ENCODE results near the gene TMED6. TPM values are rescaled to one million over a fixed set of nuclear protein-coding genes. Genes with fewer than 3 reads are reported as not detected.

Gene TMED6
- total RNA-seq, 2 donors from 2014 or later = 3.6 to 6.0 TPM

GRCh38 chr16:69318911-69319289 is 32.7 kb downstream of the TMED6 start:
- no peak for DNase-seq

DNA sequence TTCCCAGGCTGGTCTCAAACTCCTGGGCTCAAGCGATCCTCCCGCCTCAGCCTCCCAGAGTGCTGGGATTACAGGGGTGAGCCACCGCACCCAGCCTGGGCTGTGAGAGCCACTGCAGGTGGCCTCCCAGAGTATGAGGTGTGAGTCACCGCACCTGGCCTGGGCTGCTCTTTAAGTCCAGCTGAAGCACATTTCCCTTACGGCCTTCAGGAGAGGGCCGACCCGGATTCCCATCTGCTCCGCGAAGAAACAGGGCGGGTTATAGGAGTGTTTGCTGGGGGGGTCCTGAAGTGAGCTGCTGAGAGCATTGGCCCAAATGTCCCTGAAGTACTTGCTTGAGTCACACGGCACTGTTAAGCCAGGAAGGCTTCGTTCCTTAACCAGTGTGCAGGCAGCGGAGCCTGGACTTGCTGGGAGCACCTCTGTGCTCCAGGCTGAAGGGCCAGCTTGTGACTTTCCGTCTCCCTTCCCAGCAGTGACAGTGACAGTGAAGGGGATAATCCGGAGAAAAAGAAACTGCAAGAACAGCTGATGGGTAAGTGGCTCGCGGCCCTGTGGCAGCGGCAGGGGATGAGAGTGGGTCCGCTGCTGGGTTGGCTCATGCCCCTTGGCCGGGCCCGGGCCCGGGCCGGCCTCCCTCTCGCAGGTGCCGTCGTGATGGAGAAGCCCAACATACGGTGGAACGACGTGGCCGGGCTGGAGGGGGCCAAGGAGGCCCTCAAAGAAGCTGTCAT is 33.2 kb downstream of the TMED6 start:
- TF ChIP-seq, protein P1, sequence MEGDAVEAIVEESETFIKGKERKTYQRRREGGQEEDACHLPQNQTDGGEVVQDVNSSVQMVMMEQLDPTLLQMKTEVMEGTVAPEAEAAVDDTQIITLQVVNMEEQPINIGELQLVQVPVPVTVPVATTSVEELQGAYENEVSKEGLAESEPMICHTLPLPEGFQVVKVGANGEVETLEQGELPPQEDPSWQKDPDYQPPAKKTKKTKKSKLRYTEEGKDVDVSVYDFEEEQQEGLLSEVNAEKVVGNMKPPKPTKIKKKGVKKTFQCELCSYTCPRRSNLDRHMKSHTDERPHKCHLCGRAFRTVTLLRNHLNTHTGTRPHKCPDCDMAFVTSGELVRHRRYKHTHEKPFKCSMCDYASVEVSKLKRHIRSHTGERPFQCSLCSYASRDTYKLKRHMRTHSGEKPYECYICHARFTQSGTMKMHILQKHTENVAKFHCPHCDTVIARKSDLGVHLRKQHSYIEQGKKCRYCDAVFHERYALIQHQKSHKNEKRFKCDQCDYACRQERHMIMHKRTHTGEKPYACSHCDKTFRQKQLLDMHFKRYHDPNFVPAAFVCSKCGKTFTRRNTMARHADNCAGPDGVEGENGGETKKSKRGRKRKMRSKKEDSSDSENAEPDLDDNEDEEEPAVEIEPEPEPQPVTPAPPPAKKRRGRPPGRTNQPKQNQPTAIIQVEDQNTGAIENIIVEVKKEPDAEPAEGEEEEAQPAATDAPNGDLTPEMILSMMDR (IDR thresholded peaks at IDR 0.05) = no peak
- Histone ChIP-seq H3K9me3 (no peaks in the 10 kb centered on the region), H3K36me3 (peaks cover 44% of the 10 kb centered on the region), H3K27ac (no peak overlapping the region), H3K9ac (ENCODE audit: low read depth in 2 of 2, low read length in 2 of 2) (no peak overlapping the region), H3K4me1 (no peaks in the 10 kb centered on the region), H3K27me3 (no peaks in the 10 kb centered on the region), H3K4me3 (no peak overlapping the region)
- DNase-seq = no peak
- intact Hi-C loops (cut with DNase I) = loop anchor here (10.0 kb wide), 1 partner anchor 56 kb away; no protein-coding TSS in a partner anchor

More at GRCh38 chr16:69318911-69319289, 32.7 kb downstream of the TMED6 start:
- Histone ChIP-seq H3K9me3 (no peaks in the 10 kb centered on the region), H3K4me3 (no peak overlapping the region), H3K9ac (ENCODE audit: low read depth in 2 of 2, low read length in 2 of 2) (no peak overlapping the region), H3K27ac (no peak overlapping the region), H3K4me1 (peaks cover 1% of the 10 kb centered on the region), H3K27me3 (no peaks in the 10 kb centered on the region), H3K36me3 (peaks cover 45% of the 10 kb centered on the region)
- intact Hi-C loops (cut with DNase I) = loop anchor here (10.0 kb wide), 1 partner anchor 56 kb away; no protein-coding TSS in a partner anchor
- TF ChIP-seq, protein P1 (IDR thresholded peaks at IDR 0.05) = no peak

- H3K9me3 ChIP-seq = no peaks in the 10 kb centered on the region
- TF ChIP-seq, protein P1 (IDR thresholded peaks at IDR 0.05) = no peak
- H3K4me3 ChIP-seq = no peak overlapping the region
- H3K27ac ChIP-seq = no peak overlapping the region
- no peak overlapping the region for H3K9ac ChIP-seq (ENCODE audit: low read depth in 2 of 2, low read length in 2 of 2)
- DNase-seq = no peak
- intact Hi-C loops (cut with DNase I) = loop anchor here (10.0 kb wide), 1 partner anchor 58 kb away; no protein-coding TSS in a partner anchor
- peaks cover 5% of the 10 kb centered on the region for H3K4me1 ChIP-seq
- H3K27me3 ChIP-seq = no peaks in the 10 kb centered on the region
- peaks cover 36% of the 10 kb centered on the region for H3K36me3 ChIP-seq
Measured at GRCh38 chr16:69316595-69317034, 35.0 kb downstream of the TMED6 start.

- Histone ChIP-seq H3K36me3 (peaks cover 28% of the 10 kb centered on the region), H3K4me3 (no peak overlapping the region), H3K27me3 (no peaks in the 10 kb centered on the region), H3K4me1 (peaks cover 5% of the 10 kb centered on the region), H3K9me3 (no peaks in the 10 kb centered on the region), H3K9ac (ENCODE audit: low read depth in 2 of 2, low read length in 2 of 2) (no peak overlapping the region), H3K27ac (no peak overlapping the region)
- TF ChIP-seq, protein P1 (IDR thresholded peaks at IDR 0.05) = no peak
- DNase-seq = no peak
- intact Hi-C loops (cut with DNase I) = loop anchor here (10.0 kb wide), 1 partner anchor 59 kb away; no protein-coding TSS in a partner anchor
Measured at GRCh38 chr16:69315486-69316311, 35.9 kb downstream of the TMED6 start.

- no peaks in the 10 kb centered on the region for H3K27me3 ChIP-seq
- H3K27ac ChIP-seq = no peak overlapping the region
- no peak overlapping the region for H3K9ac ChIP-seq (ENCODE audit: low read depth in 2 of 2, low read length in 2 of 2)
- peaks cover 20% of the 10 kb centered on the region for H3K36me3 ChIP-seq
- H3K4me1 ChIP-seq = peaks cover 5% of the 10 kb centered on the region
- no peaks in the 10 kb centered on the region for H3K9me3 ChIP-seq
- intact Hi-C loops (cut with DNase I) = loop anchor here (10.0 kb wide), 1 partner anchor 60 kb away; no protein-coding TSS in a partner anchor
- DNase-seq = no peak
- TF ChIP-seq, protein P1 (IDR thresholded peaks at IDR 0.05) = no peak
- H3K4me3 ChIP-seq = no peak overlapping the region
Measured at GRCh38 chr16:69314534-69314933, 37.1 kb downstream of the TMED6 start.
